K562 (cell line): Measurements from ENCODE around the gene OPRD1. TPM values are rescaled to one million over a fixed set of nuclear protein-coding genes. Genes with fewer than 3 reads are reported as not detected.
A peak's percentile ranks its signal among the peaks of the same experiment; 100 is the strongest.

Experiments used
- CC2D1A ChIP-seq: fragments of 450-650 bp; IDR thresholded peaks from 2 replicates; pipeline ENCODE4 v1.6.1; 2017; ENCODE audit warnings: mild to moderate bottlenecking
- CHAMP1 ChIP-seq: fragments of 450-650 bp; IDR thresholded peaks from 2 replicates; pipeline ENCODE4 v1.6.1; 2016; ENCODE audit warnings: mild to moderate bottlenecking
- CTCFL ChIP-seq: IDR thresholded peaks from 2 replicates; pipeline ENCODE4 v1.6.1; 2011; ENCODE audit warnings: borderline replicate concordance, low read depth, mild to moderate bottlenecking, moderate library complexity, low read length; ENCODE audit not compliant: insufficient read depth, poor library complexity, severe bottlenecking
- DIDO1 ChIP-seq: fragments of 450-650 bp; IDR thresholded peaks from 2 replicates; pipeline ENCODE4 v1.6.1; 2016; ENCODE audit warnings: low read depth, missing biosample characterization, missing genetic modification characterization
- FOXA3 ChIP-seq, 2 experiments: fragments of 450-650 bp in 1 of 2; sonication (generic) in 1 of 2; formaldehyde crosslinking; IDR thresholded peaks in 1 of 2; conservative IDR thresholded peaks in 1 of 2; 2 replicates each; pipeline versions ENCODE4 v1.4.0 to v1.8.0; 2020 to 2022; ENCODE audit warnings: mild to moderate bottlenecking in 2 of 2, missing genetic modification reagents in 1 of 2
- MAFK ChIP-seq: IDR thresholded peaks from 2 replicates; pipeline ENCODE4 v1.6.1; 2011; ENCODE audit warnings: low read length, improper control_type of control experiment
- NFATC3 ChIP-seq: fragments of 450-650 bp; IDR thresholded peaks from 2 replicates; pipeline ENCODE4 v1.6.1; 2017; ENCODE audit warnings: mild to moderate bottlenecking
- PPARD ChIP-seq: fragments of 250-450 bp; sonication (Bioruptor Pico); IDR thresholded peaks from 2 replicates; pipeline ENCODE4 v1.8.0; 2022; ENCODE audit warnings: inconsistent platforms, mild to moderate bottlenecking, moderate library complexity
- STAT5B ChIP-seq: fragments of 250-450 bp; sonication (Bioruptor Pico); IDR thresholded peaks from 2 replicates; pipeline ENCODE4 v1.8.0; 2021; ENCODE audit warnings: mild to moderate bottlenecking, inconsistent platforms
- TAL1 ChIP-seq: fragments of 450-650 bp; IDR thresholded peaks from 2 replicates; pipeline ENCODE4 v1.6.1; 2016; ENCODE audit warnings: mild to moderate bottlenecking
- TCF7L2 ChIP-seq: fragments of 150-350 bp; IDR thresholded peaks from 2 replicates; pipeline ENCODE4 v1.6.1; 2016; ENCODE audit warnings: low read depth, mild to moderate bottlenecking, low read length, moderate library complexity
- ZNF143 ChIP-seq: sonication (generic); formaldehyde crosslinking; IDR thresholded peaks from 2 replicates; pipeline ENCODE4 v1.9.0; 2022; ENCODE audit warnings: mild to moderate bottlenecking, missing genetic modification reagents
- ZNF165 ChIP-seq: fragments of 250-450 bp; sonication (Bioruptor Pico); IDR thresholded peaks from 2 replicates; pipeline ENCODE4 v1.4.0; 2020; ENCODE audit warnings: borderline replicate concordance
- ZNF518B ChIP-seq: fragments of 250-450 bp; sonication (Bioruptor Pico); IDR thresholded peaks from 2 replicates; pipeline ENCODE4 v1.5.0; 2021; ENCODE audit warnings: mild to moderate bottlenecking, moderate library complexity
- ZNF592 ChIP-seq: fragments of 450-650 bp; IDR thresholded peaks from 2 replicates; pipeline ENCODE4 v1.6.1; 2017; ENCODE audit warnings: antibody characterized with exemption, mild to moderate bottlenecking
- ZNF695 ChIP-seq: fragments of 450-650 bp; formaldehyde crosslinking; IDR thresholded peaks from 2 replicates; pipeline ENCODE4 v1.4.0; 2020; ENCODE audit warnings: mild to moderate bottlenecking, moderate library complexity
- polyA plus RNA-seq, 8 experiments: library from polyadenylated mRNA; depleted of rRNA in 4 of 8; stranded (reverse) in 5 of 8; unstranded in 3 of 8; fragments of >200 nt; fragmentation: Nextera tagmentation in 2 of 8; fragmentation: Illumina TruSeq in 1 of 8; extraction: Ambion mirVana in 2 of 8; extraction: Trizol in 1 of 8; gene quantifications; 2 replicates each; pipeline versions ENCODE4 v1.2.1 to v1.2.3, GENCODE V29; 2011 to 2014; ENCODE audit warnings: inconsistent platforms in 1 of 8, missing spikeins in 1 of 8
- total RNA-seq, 7 experiments: library from RNA; depleted of rRNA in 6 of 7; stranded (reverse); fragments of >200 nt in 6 of 7; fragmentation: Illumina TruSeq in 2 of 7; extraction: Trizol in 2 of 7; gene quantifications; 2 replicates each; pipeline versions ENCODE4 v1.2.1 to v1.2.3, GENCODE V29; 2011 to 2021; ENCODE audit warnings: low replicate concordance in 1 of 7

OPRD1 gene
- total and polyA plus RNA-seq, 9 of the 15 experiments (the other 6 are each of a cell fraction or from before 2014, with no cell fraction given) = under 0.01 to 0.03 (median under 0.01) TPM; not detected in 6

GRCh38 chr1:28886731-28887418 is 74.9 kb downstream of the OPRD1 start (continued):
- TF ChIP-seq ZNF518B (CRISPR knock-in tag) = no peak
- no peak for TF ChIP-seq ZNF165 (CRISPR knock-in tag)
- TF ChIP-seq STAT5B = no peak
- TF ChIP-seq CC2D1A = no peak
- TF ChIP-seq ZNF592 = peak; percentile 99
- no peak for TF ChIP-seq MAFK
- TF ChIP-seq CTCFL = no peak
- TF ChIP-seq ZNF695 = no peak
- TF ChIP-seq TCF7L2 = no peak
- TF ChIP-seq CHAMP1 = no peak
- TF ChIP-seq NFATC3 = no peak
- TF ChIP-seq TAL1 = no peak
- TF ChIP-seq DIDO1 (tag) = no peak
- TF ChIP-seq ZNF143 (CRISPR knock-in tag) = no peak
- no peak for TF ChIP-seq FOXA3 (CRISPR knock-in tag; conservative IDR thresholded peaks at IDR 0.05 in 1 of 2, IDR thresholded peaks at IDR 0.05 in 1 of 2)
- TF ChIP-seq PPARD (CRISPR knock-in tag) = no peak
